ENCODE measurements around the gene RTN4RL1. TPM values are rescaled to one million over a fixed set of nuclear protein-coding genes. Genes with fewer than 3 reads are reported as not detected.

RTN4RL1 gene
- total RNA-seq, 2 donors from 2014 or later = 18.2 to 19.6 TPM

- Histone ChIP-seq H3K9me3 (ENCODE audit: control insufficient read depth, low read length) (no peaks in the 10 kb centered on the region), H3K4me1 (ENCODE audit: control insufficient read depth, insufficient read depth, low read length) (peaks cover 7% of the 10 kb centered on the region), H3K4me3 (ENCODE audit: low read length) (no peak overlapping the region), H3K27ac (ENCODE audit: low read depth, low read length) (peak overlapping the region; percentile 44), H3K27me3 (ENCODE audit: control insufficient read depth, insufficient read depth, low read length, poor library complexity, severe bottlenecking) (no peaks in the 10 kb centered on the region), H3K9ac (ENCODE audit: extremely low read depth, low read length, poor library complexity, severe bottlenecking) (no peak overlapping the region), H3K36me3 (ENCODE audit: control insufficient read depth, insufficient read depth, low read length) (peaks cover 5% of the 10 kb centered on the region)
- no peak for DNase-seq
- peak overlapping the region; percentile 38 for H3K27ac Mint-ChIP-seq
- no peak overlapping the region for H3K4me3 Mint-ChIP-seq
- WGBS, 2 experiments (ENCODE audit: insufficient coverage in 1 of 2, insufficient read length in 1 of 2) = 78 to 92% methylated on average over 11 to 21 of the region's 21 CpGs
- H3K27me3 Mint-ChIP-seq (ENCODE audit: insufficient read depth) = peaks cover 10% of the 10 kb centered on the region
- no peak for TF ChIP-seq CTCF (conservative IDR thresholded peaks at IDR 0.05)
- peaks cover 37% of the 10 kb centered on the region for H3K4me1 Mint-ChIP-seq
- H3K36me3 Mint-ChIP-seq (ENCODE audit: low read depth) = peaks cover 5% of the 10 kb centered on the region
- peaks cover 3% of the 10 kb centered on the region for H3K9me3 Mint-ChIP-seq
These were observed 59.4 kb downstream of the RTN4RL1 start for GRCh38 chr17:1965556-1966273.

GRCh38 chr17:1963250-1963649 is 61.9 kb downstream of the RTN4RL1 start:
- peaks cover 45% of the 10 kb centered on the region for H3K4me1 Mint-ChIP-seq

GRCh38 chr17:1961189-1961588 is 63.9 kb downstream of the RTN4RL1 start:
- peak overlapping the region; percentile 57 for H3K9ac ChIP-seq (ENCODE audit: extremely low read depth, low read length, poor library complexity, severe bottlenecking)
- H3K4me1 Mint-ChIP-seq = peaks cover 39% of the 10 kb centered on the region
- H3K36me3 Mint-ChIP-seq (ENCODE audit: low read depth) = peaks cover 2% of the 10 kb centered on the region
- H3K27ac Mint-ChIP-seq = peak overlapping the region; percentile 83
- peaks cover 3% of the 10 kb centered on the region for H3K4me1 ChIP-seq (ENCODE audit: control insufficient read depth, insufficient read depth, low read length)
- H3K27me3 ChIP-seq (ENCODE audit: control insufficient read depth, insufficient read depth, low read length, poor library complexity, severe bottlenecking) = no peaks in the 10 kb centered on the region
- H3K27me3 Mint-ChIP-seq (ENCODE audit: insufficient read depth) = peaks cover 21% of the 10 kb centered on the region
- peak; percentile 97 for DNase-seq
- H3K36me3 ChIP-seq (ENCODE audit: control insufficient read depth, insufficient read depth, low read length) = no peaks in the 10 kb centered on the region
- no peaks in the 10 kb centered on the region for H3K9me3 ChIP-seq (ENCODE audit: control insufficient read depth, low read length)
- peak overlapping the region; percentile 22 for H3K4me3 ChIP-seq (ENCODE audit: low read length)
- H3K9me3 Mint-ChIP-seq = no peaks in the 10 kb centered on the region
- peak overlapping the region; percentile 75 for H3K27ac ChIP-seq (ENCODE audit: low read depth, low read length)
- WGBS, 2 experiments (ENCODE audit: insufficient coverage in 1 of 2, insufficient read length in 1 of 2) = 12 to 39% methylated on average over 11 to 12 of the region's 14 CpGs
- peak overlapping the region; percentile 29 for H3K4me3 Mint-ChIP-seq
- TF ChIP-seq CTCF (conservative IDR thresholded peaks at IDR 0.05) = no peak

More at GRCh38 chr17:1963250-1963649, 61.9 kb downstream of the RTN4RL1 start:
- 86 to 88% methylated on average over 3 to 7 of the region's 7 CpGs for WGBS, 2 experiments (ENCODE audit: insufficient coverage in 1 of 2, insufficient read length in 1 of 2)
- Histone ChIP-seq H3K9me3 (ENCODE audit: control insufficient read depth, low read length) (no peaks in the 10 kb centered on the region), H3K4me3 (ENCODE audit: low read length) (no peak overlapping the region), H3K27ac (ENCODE audit: low read depth, low read length) (no peak overlapping the region), H3K4me1 (ENCODE audit: control insufficient read depth, insufficient read depth, low read length) (peaks cover 7% of the 10 kb centered on the region), H3K9ac (ENCODE audit: extremely low read depth, low read length, poor library complexity, severe bottlenecking) (no peak overlapping the region), H3K36me3 (ENCODE audit: control insufficient read depth, insufficient read depth, low read length) (no peaks in the 10 kb centered on the region), H3K27me3 (ENCODE audit: control insufficient read depth, insufficient read depth, low read length, poor library complexity, severe bottlenecking) (no peaks in the 10 kb centered on the region)
- Mint-ChIP-seq H3K36me3 (ENCODE audit: low read depth) (peaks cover 2% of the 10 kb centered on the region), H3K4me3 (no peak overlapping the region), H3K9me3 (no peaks in the 10 kb centered on the region), H3K27me3 (ENCODE audit: insufficient read depth) (peaks cover 12% of the 10 kb centered on the region), H3K27ac (no peak overlapping the region)
- no peak for DNase-seq
- TF ChIP-seq CTCF (conservative IDR thresholded peaks at IDR 0.05) = no peak

Data from endodermal cell (in vitro differentiated cells).